C4-2B (cell line): ENCODE measurements around the gene UBE2L3.
A peak's percentile ranks its signal among the peaks of the same experiment; 100 is the strongest.

Source experiments
- H3K27ac ChIP-seq: fragments of 450-650 bp; 2 replicates; pipeline ENCODE4 v1.5.1; 2017
- CTCF ChIP-seq: fragments of 450-650 bp; conservative IDR thresholded peaks from 2 replicates; pipeline ENCODE4 v1.5.1; 2017; ENCODE audit warnings: mild to moderate bottlenecking
- ZFX ChIP-seq: fragments of 450-650 bp; IDR thresholded peaks from 2 replicates; pipeline ENCODE4 v1.6.1; 2017

UBE2L3 gene

GRCh38 chr22:21563912-21564311 is 3.6 kb upstream of the UBE2L3 start:
- TF ChIP-seq ZFX (no peak), CTCF (no peak)
- no peak overlapping the region for H3K27ac ChIP-seq

- TF ChIP-seq ZFX (no peak), CTCF (no peak)
- no peak overlapping the region for H3K27ac ChIP-seq
These were observed 3.1 kb upstream of the UBE2L3 start for GRCh38 chr22:21564411-21564810.

- H3K27ac ChIP-seq = peak overlapping the region; percentile 98
- TF ChIP-seq CTCF = no peak
- TF ChIP-seq ZFX = no peak
These were observed 997 bp downstream of the UBE2L3 start for GRCh38 chr22:21568347-21569075.

- H3K27ac ChIP-seq = peak overlapping the region; percentile 98
These were observed 1.5 kb downstream of the UBE2L3 start for GRCh38 chr22:21569076-21569427.

GRCh38 chr22:21569459-21570170 is 2.1 kb downstream of the UBE2L3 start:
- TF ChIP-seq CTCF (no peak), ZFX (no peak)
- H3K27ac ChIP-seq = peak overlapping the region; percentile 98

GRCh38 chr22:21570398-21570797 is 2.9 kb downstream of the UBE2L3 start:
- H3K27ac ChIP-seq = no peak overlapping the region
- TF ChIP-seq ZFX = no peak
- TF ChIP-seq CTCF = no peak

GRCh38 chr22:21571679-21572078 is 4.2 kb downstream of the UBE2L3 start:
- no peak overlapping the region for H3K27ac ChIP-seq
- TF ChIP-seq CTCF (no peak), ZFX (no peak)
